K562 (cell line): ENCODE data around the gene DDX41. TPM values are rescaled to one million over a fixed set of nuclear protein-coding genes. Genes with fewer than 3 reads are reported as not detected.

ENCODE experiments used
- BRF2 ChIP-seq: IDR thresholded peaks from 3 replicates; pipeline ENCODE4 v1.6.1; 2011; ENCODE audit warnings: borderline replicate concordance, mild to moderate bottlenecking; ENCODE audit not compliant: insufficient read length, insufficient read depth
- CBFA2T2 ChIP-seq: fragments of 450-650 bp; conservative IDR thresholded peaks from 2 replicates; pipeline ENCODE4 v1.6.1; 2017; ENCODE audit warnings: mild to moderate bottlenecking
- CEBPG ChIP-seq, 3 experiments: fragments of 200-800 bp in 1 of 3; sonication (Bioruptor generic) in 1 of 3; sonication (generic) in 1 of 3; formaldehyde crosslinking in 1 of 3; IDR thresholded peaks in 2 of 3; conservative IDR thresholded peaks in 1 of 3; 2 replicates each; pipeline versions ENCODE4 v1.6.1 to v1.8.0; 2016 to 2022; ENCODE audit warnings: missing compliant biosample characterization in 2 of 3, missing genetic modification characterization in 2 of 3, mild to moderate bottlenecking in 1 of 3, missing genetic modification reagents in 1 of 3
- CEBPZ ChIP-seq: fragments of 150-350 bp; IDR thresholded peaks from 2 replicates; pipeline ENCODE4 v1.6.1; 2014; ENCODE audit warnings: low read depth, mild to moderate bottlenecking, low read length, borderline replicate concordance
- CTBP1 ChIP-seq: fragments of 450-650 bp; IDR thresholded peaks from 2 replicates; pipeline ENCODE4 v1.6.1; 2016; ENCODE audit warnings: borderline replicate concordance
- E2F3 ChIP-seq: fragments of 250-450 bp; sonication (Bioruptor Pico); IDR thresholded peaks from 2 replicates; pipeline ENCODE4 v1.4.0; 2020; ENCODE audit warnings: mild to moderate bottlenecking
- GATA2 ChIP-seq: sonication (generic); formaldehyde crosslinking; IDR thresholded peaks from 2 replicates; pipeline ENCODE4 v1.4.0; 2020; ENCODE audit warnings: mild to moderate bottlenecking, missing genetic modification reagents
- HMBOX1 ChIP-seq: sonication (generic); IDR thresholded peaks from 2 replicates; pipeline ENCODE4 v1.6.1; 2016
- HOMEZ ChIP-seq: fragments of 250-450 bp; sonication (Bioruptor Pico); IDR thresholded peaks from 2 replicates; pipeline ENCODE4 v1.4.0; 2020; ENCODE audit warnings: mild to moderate bottlenecking, moderate library complexity
- NEUROD1 ChIP-seq: fragments of 150-350 bp; IDR thresholded peaks from 2 replicates; pipeline ENCODE4 v1.6.1; 2014; ENCODE audit warnings: borderline replicate concordance, low read length, low read depth; ENCODE audit not compliant: partially characterized antibody
- RAD51 ChIP-seq: fragments of 450-650 bp; IDR thresholded peaks from 2 replicates; pipeline ENCODE4 v1.7.1; 2016; ENCODE audit warnings: low read depth, mild to moderate bottlenecking, borderline replicate concordance
- SMAD1 ChIP-seq: fragments of 150-350 bp; IDR thresholded peaks from 2 replicates; pipeline ENCODE4 v1.6.1; 2014; ENCODE audit warnings: low read length, low read depth; ENCODE audit not compliant: partially characterized antibody
- SPI1 ChIP-seq: IDR thresholded peaks from 2 replicates; pipeline ENCODE4 v1.6.1; 2011; ENCODE audit warnings: low read depth, low read length, control low read depth, borderline replicate concordance
- SREBF2 ChIP-seq: sonication (generic); formaldehyde crosslinking; IDR thresholded peaks from 2 replicates; pipeline ENCODE4 v1.4.0; 2020; ENCODE audit warnings: mild to moderate bottlenecking, missing genetic modification reagents
- ZNF134 ChIP-seq: fragments of 250-450 bp; sonication (Bioruptor Pico); conservative IDR thresholded peaks from 2 replicates; pipeline ENCODE4 v1.4.0; 2020
- polyA plus RNA-seq, 8 experiments: library from polyadenylated mRNA; depleted of rRNA in 4 of 8; stranded (reverse) in 5 of 8; unstranded in 3 of 8; fragments of >200 nt; fragmentation: Nextera tagmentation in 2 of 8; fragmentation: Illumina TruSeq in 1 of 8; extraction: Ambion mirVana in 2 of 8; extraction: Trizol in 1 of 8; gene quantifications; 2 replicates each; pipeline versions ENCODE4 v1.2.1 to v1.2.3, GENCODE V29; 2011 to 2014; ENCODE audit warnings: inconsistent platforms in 1 of 8, missing spikeins in 1 of 8
- total RNA-seq, 7 experiments: library from RNA; depleted of rRNA in 6 of 7; stranded (reverse); fragments of >200 nt in 6 of 7; fragmentation: Illumina TruSeq in 2 of 7; extraction: Trizol in 2 of 7; gene quantifications; 2 replicates each; pipeline versions ENCODE4 v1.2.1 to v1.2.3, GENCODE V29; 2011 to 2021; ENCODE audit warnings: low replicate concordance in 1 of 7

The DDX41 gene
- total and polyA plus RNA-seq, 9 of the 15 experiments (the other 6 are each of a cell fraction or from before 2014, with no cell fraction given), result 38.2 to 284 (median 116) TPM

GRCh38 chr5:177529247-177530203, 12.8 kb upstream of the DDX41 start (continued):
- TF ChIP-seq CEBPZ (no peak), CTBP1 (peak; percentile 79), ZNF134 (no peak), CBFA2T2 (peak; percentile 92), SMAD1 (peak; percentile 58), RAD51 (0 out of 2 replicates have a peak, but pooled peaks have one; percentile 7), HMBOX1 (peak; percentile 33; the same call in 1 of the 2 replicates), E2F3 (CRISPR knock-in tag) (no peak), BRF2 (no peak), SPI1 (peak; percentile 83), SREBF2 (no peak), NEUROD1 (peak; percentile 35), HOMEZ (no peak), CEBPG (CRISPR knock-in tag; IDR thresholded peaks at IDR 0.05) (no peak), CEBPG (tag; conservative IDR thresholded peaks at IDR 0.05 in 1 of 2, IDR thresholded peaks at IDR 0.05 in 1 of 2) (no peak), GATA2 (CRISPR knock-in tag) (peak; percentile 93)
